Mucosa of stomach (tissue), 1 donor: Measurements from ENCODE around the gene PTPRO.

Source experiments
- H3K27me3 ChIP-seq: one replicate; pipeline ENCODE4 v1.7.0; 2013; ENCODE audit warnings: mild to moderate bottlenecking, low read length; ENCODE audit not compliant: control insufficient read depth, insufficient read depth
- H3K36me3 ChIP-seq: one replicate; pipeline ENCODE4 v1.7.0; 2013; ENCODE audit warnings: low read length; ENCODE audit not compliant: control insufficient read depth, insufficient read depth
- H3K4me1 ChIP-seq: one replicate; pipeline ENCODE4 v1.7.0; 2013; ENCODE audit warnings: mild to moderate bottlenecking, low read length; ENCODE audit not compliant: control insufficient read depth, insufficient read depth
- H3K4me3 ChIP-seq: one replicate; pipeline ENCODE4 v1.7.0; 2013; ENCODE audit warnings: low read length
- H3K9ac ChIP-seq: one replicate; pipeline ENCODE4 v1.7.0; 2013; ENCODE audit warnings: mild to moderate bottlenecking, low read length, moderate library complexity
- H3K9me3 ChIP-seq: one replicate; pipeline ENCODE4 v1.7.0; 2013; ENCODE audit warnings: mild to moderate bottlenecking, low read length, moderate library complexity; ENCODE audit not compliant: control insufficient read depth
- donor health status: Pancreatic carcinoma.

The PTPRO gene

GRCh38 chr12:15423629-15424028 lies 101.3 kb downstream of the PTPRO start:
- H3K27me3 ChIP-seq, result no peaks in the 10 kb centered on the region
- no peaks in the 10 kb centered on the region for H3K9me3 ChIP-seq
- no peak overlapping the region for H3K9ac ChIP-seq
- H3K4me1 ChIP-seq, result no peaks in the 10 kb centered on the region
- H3K4me3 ChIP-seq, result no peak overlapping the region
- H3K36me3 ChIP-seq, result no peaks in the 10 kb centered on the region

- Histone ChIP-seq H3K36me3 (no peaks in the 10 kb centered on the region), H3K4me1 (no peaks in the 10 kb centered on the region), H3K27me3 (no peaks in the 10 kb centered on the region), H3K4me3 (no peak overlapping the region), H3K9me3 (no peaks in the 10 kb centered on the region), H3K9ac (no peak overlapping the region)
These were observed 105.6 kb downstream of the PTPRO start for GRCh38 chr12:15427913-15428312.

GRCh38 chr12:15428632-15429031 lies 106.3 kb downstream of the PTPRO start:
- Histone ChIP-seq H3K9me3 (no peaks in the 10 kb centered on the region), H3K4me3 (no peak overlapping the region), H3K36me3 (no peaks in the 10 kb centered on the region), H3K9ac (no peak overlapping the region), H3K27me3 (no peaks in the 10 kb centered on the region), H3K4me1 (no peaks in the 10 kb centered on the region)

- no peaks in the 10 kb centered on the region for H3K9me3 ChIP-seq
- H3K4me3 ChIP-seq, result no peak overlapping the region
- no peaks in the 10 kb centered on the region for H3K4me1 ChIP-seq
- no peaks in the 10 kb centered on the region for H3K27me3 ChIP-seq
- H3K36me3 ChIP-seq, result no peaks in the 10 kb centered on the region
- H3K9ac ChIP-seq, result no peak overlapping the region
These were observed 107.0 kb downstream of the PTPRO start for GRCh38 chr12:15429262-15429661.

- Histone ChIP-seq H3K9me3 (no peaks in the 10 kb centered on the region), H3K36me3 (no peaks in the 10 kb centered on the region), H3K9ac (no peak overlapping the region), H3K27me3 (no peaks in the 10 kb centered on the region), H3K4me3 (no peak overlapping the region), H3K4me1 (no peaks in the 10 kb centered on the region)
These were observed 113.3 kb downstream of the PTPRO start for GRCh38 chr12:15435597-15435996.

- Histone ChIP-seq H3K27me3 (no peaks in the 10 kb centered on the region), H3K36me3 (no peaks in the 10 kb centered on the region), H3K4me3 (no peak overlapping the region), H3K9ac (no peak overlapping the region), H3K9me3 (no peaks in the 10 kb centered on the region), H3K4me1 (no peaks in the 10 kb centered on the region)
These were observed 117.2 kb downstream of the PTPRO start for GRCh38 chr12:15439459-15439858.

- no peaks in the 10 kb centered on the region for H3K27me3 ChIP-seq
These were observed 120.7 kb downstream of the PTPRO start for GRCh38 chr12:15443050-15443449.

GRCh38 chr12:15443611-15444010 lies 121.3 kb downstream of the PTPRO start:
- Histone ChIP-seq H3K9me3 (no peaks in the 10 kb centered on the region), H3K27me3 (no peaks in the 10 kb centered on the region), H3K36me3 (no peaks in the 10 kb centered on the region), H3K4me3 (no peak overlapping the region), H3K4me1 (no peaks in the 10 kb centered on the region), H3K9ac (no peak overlapping the region)

More at GRCh38 chr12:15443050-15443449, 120.7 kb downstream of the PTPRO start:
- H3K9ac ChIP-seq, result no peak overlapping the region
- no peaks in the 10 kb centered on the region for H3K4me1 ChIP-seq
- H3K36me3 ChIP-seq, result no peaks in the 10 kb centered on the region
- H3K4me3 ChIP-seq, result no peak overlapping the region
- no peaks in the 10 kb centered on the region for H3K9me3 ChIP-seq

GRCh38 chr12:15444523-15444922 lies 122.2 kb downstream of the PTPRO start:
- Histone ChIP-seq H3K27me3 (no peaks in the 10 kb centered on the region), H3K4me3 (no peak overlapping the region), H3K9ac (no peak overlapping the region), H3K4me1 (no peaks in the 10 kb centered on the region), H3K36me3 (no peaks in the 10 kb centered on the region), H3K9me3 (no peaks in the 10 kb centered on the region)

- H3K9ac ChIP-seq, result no peak overlapping the region
- H3K4me3 ChIP-seq, result no peak overlapping the region
- H3K4me1 ChIP-seq, result no peaks in the 10 kb centered on the region
- no peaks in the 10 kb centered on the region for H3K36me3 ChIP-seq
- H3K9me3 ChIP-seq, result no peaks in the 10 kb centered on the region
- H3K27me3 ChIP-seq, result no peaks in the 10 kb centered on the region
These were observed 124.5 kb downstream of the PTPRO start for GRCh38 chr12:15446807-15447206.

- H3K36me3 ChIP-seq, result no peaks in the 10 kb centered on the region
- H3K4me1 ChIP-seq, result no peaks in the 10 kb centered on the region
- H3K9ac ChIP-seq, result no peak overlapping the region
- H3K9me3 ChIP-seq, result no peaks in the 10 kb centered on the region
- no peaks in the 10 kb centered on the region for H3K27me3 ChIP-seq
- H3K4me3 ChIP-seq, result no peak overlapping the region
These were observed 131.3 kb downstream of the PTPRO start for GRCh38 chr12:15453613-15454012.

GRCh38 chr12:15458008-15458407 lies 135.7 kb downstream of the PTPRO start:
- no peaks in the 10 kb centered on the region for H3K27me3 ChIP-seq
- no peaks in the 10 kb centered on the region for H3K36me3 ChIP-seq
- H3K9ac ChIP-seq, result no peak overlapping the region
- no peak overlapping the region for H3K4me3 ChIP-seq
- H3K4me1 ChIP-seq, result no peaks in the 10 kb centered on the region
- H3K9me3 ChIP-seq, result no peaks in the 10 kb centered on the region

- Histone ChIP-seq H3K36me3 (no peaks in the 10 kb centered on the region), H3K9ac (no peak overlapping the region), H3K9me3 (no peaks in the 10 kb centered on the region), H3K4me1 (no peaks in the 10 kb centered on the region), H3K4me3 (no peak overlapping the region), H3K27me3 (no peaks in the 10 kb centered on the region)
These were observed 146.6 kb downstream of the PTPRO start for GRCh38 chr12:15468911-15469310.
